Epithelial cell of proximal tubule (primary cell): ENCODE results near the gene CBFA2T2. TPM values are rescaled to one million over a fixed set of nuclear protein-coding genes. Genes with fewer than 3 reads are reported as not detected.
"Not testable (repeated sequence)": the region's sequence is repeated elsewhere in the genome, so short reads cannot be mapped to it uniquely, and the experiment has no call there.

Source experiments
- DNase-seq: peaks from one replicate; pipeline ENCODE4 v3.0.0-alpha.2; 2011; ENCODE audit warnings: low read depth
- H3K4me3 ChIP-seq: 2 replicates; pipeline ENCODE4 v1.5.1; 2011; ENCODE audit warnings: low read depth, mild to moderate bottlenecking, low read length
- CTCF ChIP-seq: conservative IDR thresholded peaks from 2 replicates; pipeline ENCODE4 v1.5.1; 2012; ENCODE audit warnings: low read depth, mild to moderate bottlenecking, low read length
- total RNA-seq: library from RNA; depleted of rRNA; stranded (reverse); fragments of >200 nt; gene quantifications from 2 replicates; pipeline ENCODE4 v1.2.3, GENCODE V29; 2015

CBFA2T2 gene
- total RNA-seq, 1 donor from 2014 or later, result 8.4 TPM

GRCh38 chr20:33554914-33555420 lies 65.1 kb downstream of the CBFA2T2 start:
- H3K4me3 ChIP-seq, result no peak overlapping the region
- DNase-seq, result peak; percentile 87
- no peak for TF ChIP-seq CTCF

GRCh38 chr20:33555755-33556154 lies 65.9 kb downstream of the CBFA2T2 start:
- TF ChIP-seq CTCF, result no peak
- no peak overlapping the region for H3K4me3 ChIP-seq
- no peak for DNase-seq

GRCh38 chr20:33556246-33556645 lies 66.3 kb downstream of the CBFA2T2 start:
- DNase-seq, result no peak
- no peak overlapping the region for H3K4me3 ChIP-seq
- TF ChIP-seq CTCF, result no peak

- DNase-seq, result no peak
- H3K4me3 ChIP-seq, result no peak overlapping the region
- no peak for TF ChIP-seq CTCF
These were observed 68.7 kb downstream of the CBFA2T2 start for GRCh38 chr20:33558348-33559144.

- no peak for TF ChIP-seq CTCF
- no peak overlapping the region for H3K4me3 ChIP-seq
- DNase-seq, result no peak
These were observed 69.3 kb downstream of the CBFA2T2 start for GRCh38 chr20:33559212-33559611.

- H3K4me3 ChIP-seq, result no peak overlapping the region
- no peak for TF ChIP-seq CTCF
- no peak for DNase-seq
These were observed 70.1 kb downstream of the CBFA2T2 start for GRCh38 chr20:33560026-33560425.

- DNase-seq, H3K4me3 ChIP-seq: not testable (repeated sequence)
These were observed 71.2 kb downstream of the CBFA2T2 start for GRCh38 chr20:33561053-33561452.
